ENCODE measurements around the gene SHB. TPM values are rescaled to one million over a fixed set of nuclear protein-coding genes. Genes with fewer than 3 reads are reported as not detected.

The SHB gene
- total and polyA plus RNA-seq, 2 of the 13 experiments (the other 11 are each of a cell fraction or from before 2014, with no cell fraction given): 19.4 to 20.7 TPM

GRCh38 chr9:37903647-37904444, 165.2 kb downstream of the SHB start, which contains the start of gene SLC25A51 (continued):
- TF ChIP-seq TFE3 (CRISPR knock-in tag; IDR thresholded peaks at IDR 0.05) (0 out of 2 replicates have a peak, but pooled peaks have one; percentile 62), ZNF598 (CRISPR knock-in tag; IDR thresholded peaks at IDR 0.05; ENCODE audit: borderline replicate concordance) (0 out of 2 replicates have a peak, but pooled peaks have one; percentile 44), RFXANK (CRISPR knock-in tag; IDR thresholded peaks at IDR 0.05) (peak; percentile 83), MLX (CRISPR knock-in tag; IDR thresholded peaks at IDR 0.05) (peak; percentile 41; the same call in 1 of the 2 replicates), NR1H2 (CRISPR knock-in tag; IDR thresholded peaks at IDR 0.05; ENCODE audit: borderline replicate concordance, low read depth) (no peak), MAFF (IDR thresholded peaks at IDR 0.05; ENCODE audit: low read depth, low read length) (no peak), ZNF501 (CRISPR knock-in tag; IDR thresholded peaks at IDR 0.05) (peak; percentile 98; the same call in 1 of the 2 replicates), RARG (CRISPR knock-in tag; IDR thresholded peaks at IDR 0.05; ENCODE audit: low read depth) (no peak), NR2F1 (CRISPR knock-in tag; IDR thresholded peaks at IDR 0.05) (peak in 1 of 2 experiments; percentile 31; a peak in 1 of 4 replicates), ZSCAN31 (CRISPR knock-in tag; IDR thresholded peaks at IDR 0.05; ENCODE audit: low read depth) (peak; percentile 95; the same call in 1 of the 2 replicates), MLXIP (CRISPR knock-in tag; IDR thresholded peaks at IDR 0.05; ENCODE audit: borderline replicate concordance) (no peak), ZNF350 (CRISPR knock-in tag; IDR thresholded peaks at IDR 0.05; ENCODE audit: borderline replicate concordance, low read depth) (peak; percentile 88), HIC2 (CRISPR knock-in tag; IDR thresholded peaks at IDR 0.05; ENCODE audit: low read depth) (peak; percentile 39; the same call in 1 of the 2 replicates), AKNA (CRISPR knock-in tag; IDR thresholded peaks at IDR 0.05; ENCODE audit: borderline replicate concordance) (no peak), ZNF136 (CRISPR knock-in tag; IDR thresholded peaks at IDR 0.05; ENCODE audit: low read depth) (0 out of 2 replicates have a peak, but pooled peaks have one; percentile 32), STAG1 (CRISPR knock-in tag; IDR thresholded peaks at IDR 0.05) (peak; percentile 93)

Data from HepG2 (cell line).